Esophagus muscularis mucosa (tissue), 4 donors: ENCODE measurements around the gene FABP6. TPM values are rescaled to one million over a fixed set of nuclear protein-coding genes. Genes with fewer than 3 reads are reported as not detected.

Experiments used
- DNase-seq: peaks from one replicate; pipeline ENCODE4 v3.0.0-alpha.2; 2017; ENCODE audit errors: extremely low spot score
- H3K27ac ChIP-seq, 4 donors: fragments of 200-600 bp; sonication (generic); replicated peaks in 1 of 4; 1 replicate in 3 of 4; 2 replicates in 1 of 4; pipeline ENCODE4 v1.5.1; 2016 to 2019; ENCODE audit warnings: mild to moderate bottlenecking in 1 of 4
- H3K27me3 ChIP-seq, 4 donors: fragments of 200-600 bp; sonication (generic); one replicate each; pipeline versions ENCODE4 v1.5.1 to v1.6.0; 2016 to 2019
- H3K36me3 ChIP-seq, 4 donors: fragments of 200-600 bp; sonication (generic); one replicate each; pipeline ENCODE4 v1.5.1; 2016 to 2019
- H3K4me1 ChIP-seq, 4 donors: fragments of 200-600 bp; sonication (generic); one replicate each; pipeline ENCODE4 v1.5.1; 2016 to 2019
- H3K4me3 ChIP-seq, 4 donors: fragments of 200-600 bp; sonication (generic); 1 replicate in 2 of 4; 2 replicates in 2 of 4; pipeline ENCODE4 v1.5.1; 2016 to 2019; ENCODE audit warnings: mild to moderate bottlenecking in 4 of 4, moderate library complexity in 1 of 4
- H3K9me3 ChIP-seq, 4 donors: fragments of 200-600 bp; sonication (generic); 1 replicate in 3 of 4; 2 replicates in 1 of 4; pipeline ENCODE4 v1.5.1; 2016 to 2019
- EP300 ChIP-seq: sonication (generic); formaldehyde crosslinking; IDR thresholded peaks from one replicate; pipeline ENCODE4 v1.6.1; 2017; ENCODE audit warnings: antibody characterized with exemption
- POLR2A ChIP-seq: fragments of 450-650 bp; IDR thresholded peaks from one replicate; pipeline ENCODE4 v1.6.1; 2017; ENCODE audit warnings: antibody characterized with exemption, moderate library complexity, mild to moderate bottlenecking, low read depth
- POLR2AphosphoS5 ChIP-seq, 2 donors: sonication (generic); formaldehyde crosslinking; IDR thresholded peaks; one replicate each; pipeline ENCODE4 v1.6.1; 2017; ENCODE audit warnings: antibody characterized with exemption in 2 of 2
- WGBS: methylation state at CpG from one replicate; pipeline ENCODE4 v1.1.5; 2018; 5-methylcytosine and 5-hydroxymethylcytosine counted together
- intact Hi-C: fragments of 100-400 bp; cut with DNase I; formaldehyde crosslinking; loops from one replicate; pipeline ENCODE4 v1.15.1; 2023
- total RNA-seq, 4 donors: library from RNA; depleted of rRNA; stranded (reverse); fragments of >200 nt; gene quantifications; one replicate each; pipeline versions ENCODE4 v1.1.0 to v1.2.1, GENCODE V29; 2016
- TF ChIP-seq, protein P1 (sequence below), 3 experiments: fragments of 200-600 bp in 2 of 3; fragments of 450-650 bp in 1 of 3; sonication (generic) in 2 of 3; IDR thresholded peaks; one replicate each; pipeline ENCODE4 v1.5.1; 2017 to 2019; ENCODE audit warnings: antibody characterized with exemption in 3 of 3, mild to moderate bottlenecking in 2 of 3, moderate library complexity in 1 of 3

The FABP6 gene
- total RNA-seq, 4 donors from 2014 or later = not detected

DNA sequence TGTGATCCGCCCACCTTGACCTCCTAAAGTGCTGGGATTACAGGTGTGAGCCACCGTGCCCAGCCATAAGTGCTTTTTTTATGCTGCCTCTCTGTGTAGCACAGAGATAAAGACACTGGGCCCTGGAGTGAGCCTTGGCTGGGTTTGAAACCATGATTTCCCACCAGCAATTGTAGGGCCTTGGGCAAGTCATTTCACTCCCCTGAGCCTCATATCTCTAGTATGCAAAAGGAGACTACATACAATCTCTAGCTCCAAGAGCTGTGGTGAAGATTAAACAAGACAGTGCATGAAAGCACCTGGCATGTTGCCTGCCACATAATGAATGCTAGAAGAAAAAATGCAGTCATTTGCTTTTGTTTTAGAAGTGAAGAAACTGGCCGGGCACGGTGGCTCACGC, 3.9 kb downstream of the FABP6 start:
- Histone ChIP-seq H3K27me3 (peaks cover 0 to 6% (median 0%) of the 10 kb centered on the region in 4 donors), H3K4me1 (no peaks in the 10 kb centered on the region), H3K4me3 (no peak overlapping the region), H3K27ac (no peak overlapping the region), H3K36me3 (no peaks in the 10 kb centered on the region), H3K9me3 (no peaks in the 10 kb centered on the region)
- no peak for TF ChIP-seq POLR2A
- DNase-seq = no peak
- intact Hi-C loops = no loop called here
- 69% methylated on average over 5 of the region's 5 CpGs for WGBS

DNA sequence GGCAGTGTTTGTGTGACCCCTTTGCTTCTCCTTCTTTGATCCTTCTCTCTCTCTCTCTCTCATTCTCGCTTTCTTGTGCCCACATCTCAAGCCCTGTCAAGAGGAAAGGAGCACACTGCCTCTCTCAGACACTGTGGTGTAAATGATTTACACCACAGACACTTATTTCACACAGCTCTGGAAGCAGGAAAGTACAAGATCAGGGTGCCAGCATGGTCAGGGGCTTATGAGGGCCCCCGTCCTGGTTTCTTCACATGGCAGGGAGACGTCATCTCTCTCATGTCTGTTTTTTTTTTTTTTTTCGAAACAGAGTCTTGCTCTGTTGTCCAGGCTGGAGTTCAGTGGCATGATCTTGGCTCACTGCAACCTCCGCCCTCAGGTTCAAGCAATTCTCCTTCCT, 6.4 kb downstream of the FABP6 start:
- DNase-seq = no peak
- 87% methylated on average over 5 of the region's 5 CpGs for WGBS
- Histone ChIP-seq H3K36me3 (no peaks in the 10 kb centered on the region), H3K4me1 (no peaks in the 10 kb centered on the region), H3K4me3 (no peak overlapping the region), H3K27me3 (peaks cover 0 to 16% (median 0%) of the 10 kb centered on the region in 4 donors), H3K9me3 (no peaks in the 10 kb centered on the region), H3K27ac (no peak overlapping the region)
- intact Hi-C loops = no loop called here
- TF ChIP-seq, protein P1, sequence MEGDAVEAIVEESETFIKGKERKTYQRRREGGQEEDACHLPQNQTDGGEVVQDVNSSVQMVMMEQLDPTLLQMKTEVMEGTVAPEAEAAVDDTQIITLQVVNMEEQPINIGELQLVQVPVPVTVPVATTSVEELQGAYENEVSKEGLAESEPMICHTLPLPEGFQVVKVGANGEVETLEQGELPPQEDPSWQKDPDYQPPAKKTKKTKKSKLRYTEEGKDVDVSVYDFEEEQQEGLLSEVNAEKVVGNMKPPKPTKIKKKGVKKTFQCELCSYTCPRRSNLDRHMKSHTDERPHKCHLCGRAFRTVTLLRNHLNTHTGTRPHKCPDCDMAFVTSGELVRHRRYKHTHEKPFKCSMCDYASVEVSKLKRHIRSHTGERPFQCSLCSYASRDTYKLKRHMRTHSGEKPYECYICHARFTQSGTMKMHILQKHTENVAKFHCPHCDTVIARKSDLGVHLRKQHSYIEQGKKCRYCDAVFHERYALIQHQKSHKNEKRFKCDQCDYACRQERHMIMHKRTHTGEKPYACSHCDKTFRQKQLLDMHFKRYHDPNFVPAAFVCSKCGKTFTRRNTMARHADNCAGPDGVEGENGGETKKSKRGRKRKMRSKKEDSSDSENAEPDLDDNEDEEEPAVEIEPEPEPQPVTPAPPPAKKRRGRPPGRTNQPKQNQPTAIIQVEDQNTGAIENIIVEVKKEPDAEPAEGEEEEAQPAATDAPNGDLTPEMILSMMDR (IDR thresholded peaks at IDR 0.05) = no peak
- TF ChIP-seq POLR2AphosphoS5 (IDR thresholded peaks at IDR 0.05) = no peak
- TF ChIP-seq EP300 = no peak
- no peak for TF ChIP-seq POLR2A

DNA sequence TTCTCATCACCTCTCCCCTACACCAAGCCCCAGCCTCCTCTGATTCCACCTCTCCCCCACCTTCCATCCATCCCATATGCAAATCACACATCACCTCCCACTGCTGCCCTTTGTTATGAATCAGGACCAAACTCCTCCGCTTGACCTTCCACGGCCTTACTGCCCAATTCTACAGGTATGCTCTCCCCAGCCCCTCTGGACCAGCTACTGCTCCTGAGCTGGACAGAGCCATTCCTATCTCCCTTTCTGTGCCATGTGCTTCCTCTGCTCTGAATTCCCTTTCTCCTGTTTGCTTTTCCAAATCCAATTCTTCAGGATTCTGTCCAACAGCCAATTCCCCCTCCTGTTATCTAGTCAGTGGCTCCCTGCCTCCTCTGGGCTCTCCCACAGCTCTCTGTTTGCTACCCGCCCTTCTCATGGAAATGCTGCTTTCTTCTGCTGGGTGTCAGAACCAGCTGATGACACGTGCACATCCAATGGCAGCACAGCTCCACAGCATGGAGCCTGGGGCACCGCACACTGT, 8.3 kb downstream of the FABP6 start:
- WGBS = 73% methylated on average over 5 of the region's 5 CpGs
- H3K27me3 ChIP-seq = peaks cover 0 to 16% (median 0%) of the 10 kb centered on the region in 4 donors
- H3K9me3 ChIP-seq = no peaks in the 10 kb centered on the region
- no peaks in the 10 kb centered on the region for H3K4me1 ChIP-seq
- no peak overlapping the region for H3K4me3 ChIP-seq
- TF ChIP-seq, protein P1 (IDR thresholded peaks at IDR 0.05) = no peak
- no peak for TF ChIP-seq POLR2A
- no peak for TF ChIP-seq POLR2AphosphoS5 (IDR thresholded peaks at IDR 0.05)
- no peak for TF ChIP-seq EP300
- H3K27ac ChIP-seq = no peak overlapping the region
- H3K36me3 ChIP-seq = no peaks in the 10 kb centered on the region
- intact Hi-C loops = no loop called here
- no peak for DNase-seq

DNA sequence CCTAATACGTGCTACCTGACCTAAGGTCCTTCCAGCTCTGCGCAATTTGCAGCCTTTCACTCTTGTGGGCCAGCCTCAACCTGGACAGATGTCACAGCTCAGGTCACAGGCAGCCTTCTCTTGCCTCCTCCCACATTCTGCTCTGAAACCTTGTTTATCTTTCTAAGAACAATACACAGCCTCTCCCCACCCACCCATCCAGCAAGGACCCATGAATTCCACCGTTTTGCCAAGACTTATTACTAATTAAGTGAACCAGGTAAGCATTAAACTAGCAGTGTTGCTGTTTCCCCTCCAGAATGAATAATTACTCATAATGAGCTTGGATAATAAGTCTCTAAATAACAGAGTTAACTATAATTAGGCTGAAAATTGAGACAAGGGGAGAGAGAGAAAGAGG, 11.0 kb downstream of the FABP6 start:
- 40% methylated on average over 3 of the region's 3 CpGs for WGBS
- no peak overlapping the region for H3K27ac ChIP-seq
- DNase-seq = no peak
- intact Hi-C loops = no loop called here
- no peaks in the 10 kb centered on the region for H3K4me1 ChIP-seq
- H3K4me3 ChIP-seq = no peak overlapping the region
- TF ChIP-seq, protein P1 (IDR thresholded peaks at IDR 0.05) = no peak
- no peak for TF ChIP-seq POLR2A
- no peak for TF ChIP-seq EP300
- no peak for TF ChIP-seq POLR2AphosphoS5 (IDR thresholded peaks at IDR 0.05)
- peaks cover 0 to 16% (median 0%) of the 10 kb centered on the region in 4 donors for H3K27me3 ChIP-seq
- H3K9me3 ChIP-seq = no peaks in the 10 kb centered on the region
- H3K36me3 ChIP-seq = no peaks in the 10 kb centered on the region

DNA sequence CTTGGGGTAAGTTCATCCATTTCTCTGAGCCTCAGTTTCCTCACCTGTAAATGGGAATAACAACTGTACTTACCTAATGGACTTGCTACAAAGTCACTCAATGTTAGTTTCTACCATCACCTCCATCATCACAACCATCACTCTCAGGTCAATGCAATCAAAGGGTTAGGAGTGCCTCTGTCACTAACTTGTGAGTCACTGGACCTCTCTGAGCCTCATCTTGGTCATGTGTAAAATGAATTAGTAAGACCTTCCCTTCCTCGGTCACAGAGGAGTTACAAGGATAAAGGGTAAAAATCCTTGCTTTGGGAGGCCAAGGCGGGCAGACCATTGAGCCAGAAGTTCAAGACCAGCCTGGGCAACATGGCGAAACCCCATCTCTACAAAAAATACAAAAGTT, 12.8 kb downstream of the FABP6 start:
- Histone ChIP-seq H3K36me3 (no peaks in the 10 kb centered on the region), H3K9me3 (no peaks in the 10 kb centered on the region), H3K4me3 (no peak overlapping the region), H3K4me1 (no peaks in the 10 kb centered on the region), H3K27ac (no peak overlapping the region), H3K27me3 (peaks cover 0 to 16% (median 0%) of the 10 kb centered on the region in 4 donors)
- TF ChIP-seq EP300 (no peak), POLR2AphosphoS5 (IDR thresholded peaks at IDR 0.05) (no peak), POLR2A (no peak)
- TF ChIP-seq, protein P1 (IDR thresholded peaks at IDR 0.05) = no peak
- intact Hi-C loops = no loop called here
- DNase-seq = no peak
- 79% methylated on average over 3 of the region's 3 CpGs for WGBS
